SK-N-SH (cell line): Measurements from ENCODE around the gene ZNF132. TPM values are rescaled to one million over a fixed set of nuclear protein-coding genes. Genes with fewer than 3 reads are reported as not detected.

Source experiments
- CTCF ChIA-PET: fragments of 300-600, 350-600 bp; formaldehyde crosslinking; extraction: SDS; loops from one replicate; lab custom pipeline; 2021; lab: Yijun Ruan, JAX
- POLR2A ChIA-PET: fragments of 350-600 bp; sonication (Branson Sonifier 250); formaldehyde crosslinking; extraction: SDS; loops from one replicate; lab custom pipeline; 2020; ENCODE audit warnings: antibody characterized with exemption, inconsistent platforms; lab: Yijun Ruan, JAX
- DNase-seq: peaks from one replicate; pipeline ENCODE4 v3.0.0; 2012
- H2AFZ ChIP-seq: fragments of 200-600 bp; sonication (generic); 2 replicates; pipeline ENCODE4 v1.8.1; 2016; ENCODE audit warnings: antibody characterized with exemption, mild to moderate bottlenecking, low read depth
- H3F3A ChIP-seq: fragments of 200-600 bp; sonication (generic); replicated peaks from 2 replicates; pipeline ENCODE3; 2016; ENCODE audit warnings: antibody characterized with exemption, mild to moderate bottlenecking; ENCODE audit not compliant: insufficient read depth
- H3K27ac ChIP-seq, 2 experiments: fragments of 200-500 bp in 1 of 2; fragments of 200-600 bp in 1 of 2; sonication (Bioruptor generic) in 1 of 2; sonication (generic), shearing (Covaris generic) in 1 of 2; 2 replicates each; pipeline versions ENCODE4 v1.5.1 to v1.6.1; 2014 to 2016; ENCODE audit warnings: low read depth in 2 of 2, inconsistent platforms in 1 of 2, low read length in 1 of 2, mild to moderate bottlenecking in 1 of 2, mixed read lengths in 1 of 2
- H3K27me3 ChIP-seq: fragments of 200-600 bp; sonication (generic), shearing (Covaris generic); 2 replicates; pipeline ENCODE4 v1.6.1; 2016; ENCODE audit warnings: mixed run types; ENCODE audit not compliant: insufficient read depth
- H3K36me3 ChIP-seq, 2 experiments: fragments of 200-500 bp in 1 of 2; fragments of 200-600 bp in 1 of 2; sonication (Bioruptor generic) in 1 of 2; sonication (generic) in 1 of 2; replicated peaks in 1 of 2; 2 replicates each; pipeline versions ENCODE3 to v1.5.1; 2014 to 2016; ENCODE audit warnings: low read length in 1 of 2, mild to moderate bottlenecking in 1 of 2; ENCODE audit not compliant: insufficient read depth in 2 of 2, control insufficient read depth in 1 of 2
- H3K4me1 ChIP-seq, 2 experiments: fragments of 200-500 bp in 1 of 2; fragments of 200-600 bp in 1 of 2; sonication (Bioruptor generic) in 1 of 2; sonication (generic), shearing (Covaris generic) in 1 of 2; 2 replicates each; pipeline versions ENCODE4 v1.5.1 to v1.6.1; 2014 to 2016; ENCODE audit warnings: low read depth in 1 of 2, low read length in 1 of 2, mixed run types in 1 of 2; ENCODE audit not compliant: insufficient read depth in 2 of 2, control insufficient read depth in 1 of 2
- H3K4me2 ChIP-seq: fragments of 200-600 bp; sonication (generic), shearing (Covaris generic); 2 replicates; pipeline ENCODE4 v1.6.1; 2017; ENCODE audit warnings: mixed run types
- H3K4me3 ChIP-seq, 2 experiments: fragments of 200-500 bp in 1 of 2; fragments of 200-600 bp in 1 of 2; sonication (Bioruptor generic) in 1 of 2; sonication (generic), shearing (Covaris generic) in 1 of 2; 2 replicates each; pipeline versions ENCODE4 v1.5.1 to v1.8.1; 2014 to 2016; ENCODE audit warnings: low read depth in 2 of 2, inconsistent platforms in 1 of 2, low read length in 1 of 2, mild to moderate bottlenecking in 1 of 2, mixed read lengths in 1 of 2, moderate library complexity in 1 of 2
- H3K79me2 ChIP-seq: fragments of 200-600 bp; sonication (generic); 2 replicates; pipeline ENCODE4 v1.8.1; 2017; ENCODE audit warnings: mild to moderate bottlenecking; ENCODE audit not compliant: insufficient read depth
- H3K9ac ChIP-seq: fragments of 200-600 bp; sonication (generic); 2 replicates; pipeline ENCODE4 v1.6.1; 2017; ENCODE audit warnings: mixed run types
- H3K9me2 ChIP-seq: fragments of 200-600 bp; sonication (generic); 2 replicates; pipeline ENCODE4 v1.6.1; 2017; ENCODE audit warnings: mixed run types
- H3K9me3 ChIP-seq: fragments of 200-600 bp; sonication (generic); 2 replicates; pipeline ENCODE4 v1.6.1; 2017; ENCODE audit warnings: mixed run types, mild to moderate bottlenecking, moderate library complexity
- H4K20me1 ChIP-seq: fragments of 200-600 bp; sonication (generic); 2 replicates; pipeline ENCODE4 v1.6.1; 2017; ENCODE audit warnings: mild to moderate bottlenecking, mixed run types; ENCODE audit not compliant: insufficient read depth
- ELF1 ChIP-seq: IDR thresholded peaks from 2 replicates; pipeline ENCODE4 v1.4.0; 2012
- EP300 ChIP-seq, 2 experiments: IDR thresholded peaks; 2 replicates each; pipeline versions ENCODE4 v1.4.0 to v1.6.1; 2012; ENCODE audit warnings: borderline replicate concordance in 1 of 2, low read depth in 1 of 2, low read length in 1 of 2
- EZH2phosphoT487 ChIP-seq: fragments of 200-600 bp; sonication (generic); IDR thresholded peaks from 2 replicates; pipeline ENCODE4 v1.6.1; 2017; ENCODE audit warnings: low read depth, mixed run types, mild to moderate bottlenecking, antibody characterized with exemption, moderate library complexity, borderline replicate concordance
- FOXJ3 ChIP-seq: sonication (generic); formaldehyde crosslinking; IDR thresholded peaks from 2 replicates; pipeline ENCODE4 v1.5.1; 2020; ENCODE audit warnings: mild to moderate bottlenecking, missing genetic modification reagents
- FOXM1 ChIP-seq: IDR thresholded peaks from 2 replicates; pipeline ENCODE4 v1.4.0; 2012; ENCODE audit warnings: low read depth, mild to moderate bottlenecking
- GABPA ChIP-seq: IDR thresholded peaks from 2 replicates; pipeline ENCODE4 v1.4.0; 2012; ENCODE audit warnings: low read depth, mild to moderate bottlenecking
- GATA2 ChIP-seq: sonication (generic); formaldehyde crosslinking; IDR thresholded peaks from 2 replicates; pipeline ENCODE4 v1.5.0; 2020; ENCODE audit warnings: mild to moderate bottlenecking, missing genetic modification reagents
- IRF3 ChIP-seq: fragments of 150-350 bp; IDR thresholded peaks from 2 replicates; pipeline ENCODE4 v1.6.1; 2016; ENCODE audit warnings: mild to moderate bottlenecking, low read depth, low read length
- JUND ChIP-seq: IDR thresholded peaks from 2 replicates; pipeline ENCODE4 v1.4.0; 2012
- MAX ChIP-seq: IDR thresholded peaks from 2 replicates; pipeline ENCODE4 v1.4.0; 2012; ENCODE audit warnings: low read depth
- MEF2A ChIP-seq: IDR thresholded peaks from 2 replicates; pipeline ENCODE4 v1.4.0; 2012; ENCODE audit warnings: low read depth, borderline replicate concordance
- NFIC ChIP-seq: IDR thresholded peaks from 2 replicates; pipeline ENCODE4 v1.4.0; 2012; ENCODE audit warnings: borderline replicate concordance
- NRF1 ChIP-seq: IDR thresholded peaks from 2 replicates; pipeline ENCODE4 v1.6.1; 2012; ENCODE audit warnings: low read depth, mild to moderate bottlenecking, low read length
- RCOR1 ChIP-seq: fragments of 150-350 bp; IDR thresholded peaks from 2 replicates; pipeline ENCODE4 v1.6.1; 2017; ENCODE audit warnings: antibody characterized with exemption, low read length
- SIN3A ChIP-seq: IDR thresholded peaks from 2 replicates; pipeline ENCODE4 v1.6.1; 2012; ENCODE audit warnings: low read depth, mild to moderate bottlenecking, low read length, moderate library complexity, borderline replicate concordance
- SMC3 ChIP-seq: IDR thresholded peaks from 2 replicates; pipeline ENCODE4 v1.6.1; 2012; ENCODE audit warnings: low read depth, low read length, improper control_type of control experiment
- TEAD4 ChIP-seq: IDR thresholded peaks from 2 replicates; pipeline ENCODE4 v1.4.0; 2012; ENCODE audit warnings: mild to moderate bottlenecking, borderline replicate concordance; ENCODE audit not compliant: insufficient read depth
- USF2 ChIP-seq: fragments of 150-350 bp; IDR thresholded peaks from 2 replicates; pipeline ENCODE4 v1.6.1; 2017; ENCODE audit warnings: antibody characterized with exemption, low read length, low read depth, borderline replicate concordance
- WGBS: methylation state at CpG from one replicate; pipeline ENCODE4 v1.1.6; 2017; ENCODE audit warnings: low lambda C conversion rate; 5-methylcytosine and 5-hydroxymethylcytosine counted together
- polyA plus RNA-seq, 3 experiments: library from polyadenylated mRNA; depleted of rRNA; stranded (reverse); fragments of >200 nt; gene quantifications; 2 replicates each; pipeline ENCODE4 v1.2.3, GENCODE V29; 2012
- TF ChIP-seq, protein P1 (sequence below): IDR thresholded peaks from 2 replicates; pipeline ENCODE4; 2012
- TF ChIP-seq, protein P2 (sequence below): IDR thresholded peaks from 2 replicates; pipeline ENCODE4 v1.4.0; 2012; ENCODE audit warnings: low read depth, borderline replicate concordance

ZNF132 gene
- polyA plus RNA-seq, 1 of the 3 experiments (the other 2 are of a cell fraction), result 1.3 TPM

GRCh38 chr19:58407658-58408151 lies 32.2 kb downstream of the ZNF132 start:
- CTCF ChIA-PET, result interaction anchor here (1.2 to 1.3 kb wide), 2 partner anchors 17 to 42 kb away, joined by 3 to 4 read pairs; no protein-coding TSS in a partner anchor
- peaks cover 0 to 25% of the 10 kb centered on the region in 2 experiments; a peak in 1 of 4 replicates for H3K4me1 ChIP-seq

More at GRCh38 chr19:58407658-58408151, 32.2 kb downstream of the ZNF132 start:
- POLR2A ChIA-PET, result interaction anchor here (1.2 kb wide), 1 partner anchor 68 kb away, joined by 4 read pairs; the partner anchor contains the start of gene ZNF446
- H3K27me3 ChIP-seq, result no peaks in the 10 kb centered on the region
- peak overlapping the region; percentile 84 to 97 for H3K4me3 ChIP-seq
- no peaks in the 10 kb centered on the region for H3K9me3 ChIP-seq
- peak overlapping the region; percentile 57 to 88 for H3K27ac ChIP-seq
- no peaks in the 10 kb centered on the region for H4K20me1 ChIP-seq
- H3K9me2 ChIP-seq, result no peaks in the 10 kb centered on the region
- DNase-seq, result no peak
- H3F3A ChIP-seq, result peaks cover 12% of the 10 kb centered on the region
- WGBS, result 27% methylated on average over 17 of the region's 22 CpGs
- peak overlapping the region; percentile 83 for H3K9ac ChIP-seq
- H3K4me2 ChIP-seq, result peak overlapping the region; percentile 99
- TF ChIP-seq TEAD4, result no peak
- TF ChIP-seq MEF2A, result no peak
- no peak for TF ChIP-seq SIN3A
- no peak for TF ChIP-seq NRF1
- TF ChIP-seq JUND, result no peak
- TF ChIP-seq, protein P1, sequence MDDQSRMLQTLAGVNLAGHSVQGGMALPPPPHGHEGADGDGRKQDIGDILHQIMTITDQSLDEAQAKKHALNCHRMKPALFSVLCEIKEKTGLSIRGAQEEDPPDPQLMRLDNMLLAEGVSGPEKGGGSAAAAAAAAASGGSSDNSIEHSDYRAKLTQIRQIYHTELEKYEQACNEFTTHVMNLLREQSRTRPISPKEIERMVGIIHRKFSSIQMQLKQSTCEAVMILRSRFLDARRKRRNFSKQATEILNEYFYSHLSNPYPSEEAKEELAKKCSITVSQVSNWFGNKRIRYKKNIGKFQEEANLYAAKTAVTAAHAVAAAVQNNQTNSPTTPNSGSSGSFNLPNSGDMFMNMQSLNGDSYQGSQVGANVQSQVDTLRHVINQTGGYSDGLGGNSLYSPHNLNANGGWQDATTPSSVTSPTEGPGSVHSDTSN, result no peak
- TF ChIP-seq MAX, result no peak; the same call in 1 of the 2 replicates
- no peak for TF ChIP-seq FOXM1
- TF ChIP-seq GABPA, result no peak
- TF ChIP-seq, protein P2, sequence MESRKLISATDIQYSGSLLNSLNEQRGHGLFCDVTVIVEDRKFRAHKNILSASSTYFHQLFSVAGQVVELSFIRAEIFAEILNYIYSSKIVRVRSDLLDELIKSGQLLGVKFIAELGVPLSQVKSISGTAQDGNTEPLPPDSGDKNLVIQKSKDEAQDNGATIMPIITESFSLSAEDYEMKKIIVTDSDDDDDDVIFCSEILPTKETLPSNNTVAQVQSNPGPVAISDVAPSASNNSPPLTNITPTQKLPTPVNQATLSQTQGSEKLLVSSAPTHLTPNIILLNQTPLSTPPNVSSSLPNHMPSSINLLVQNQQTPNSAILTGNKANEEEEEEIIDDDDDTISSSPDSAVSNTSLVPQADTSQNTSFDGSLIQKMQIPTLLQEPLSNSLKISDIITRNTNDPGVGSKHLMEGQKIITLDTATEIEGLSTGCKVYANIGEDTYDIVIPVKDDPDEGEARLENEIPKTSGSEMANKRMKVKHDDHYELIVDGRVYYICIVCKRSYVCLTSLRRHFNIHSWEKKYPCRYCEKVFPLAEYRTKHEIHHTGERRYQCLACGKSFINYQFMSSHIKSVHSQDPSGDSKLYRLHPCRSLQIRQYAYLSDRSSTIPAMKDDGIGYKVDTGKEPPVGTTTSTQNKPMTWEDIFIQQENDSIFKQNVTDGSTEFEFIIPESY, result no peak
- TF ChIP-seq RCOR1, result no peak
- TF ChIP-seq USF2, result no peak
- TF ChIP-seq GATA2, result no peak
- TF ChIP-seq EZH2phosphoT487, result no peak
- no peak for TF ChIP-seq IRF3
- TF ChIP-seq SMC3, result no peak
- no peak for TF ChIP-seq NFIC
- no peak for TF ChIP-seq EP300 (IDR thresholded peaks at IDR 0.05; ENCODE audit: borderline replicate concordance in 1 of 2, low read depth in 1 of 2, low read length in 1 of 2)
- TF ChIP-seq ELF1, result no peak
- no peak for TF ChIP-seq FOXJ3 (CRISPR knock-in tag)
- H3K36me3 ChIP-seq, result peaks cover 0 to 3% of the 10 kb centered on the region in 2 experiments
- H2AFZ ChIP-seq, result peak overlapping the region; percentile 86
- peaks cover 47% of the 10 kb centered on the region for H3K79me2 ChIP-seq
